ENCODE results near the gene RNU1-2. TPM values are rescaled to one million over a fixed set of nuclear protein-coding genes. Genes with fewer than 3 reads are reported as not detected.

Gene RNU1-2
- under 0.01 TPM in 2 replicates for total RNA-seq

GRCh38 chr1:16895598-16896315 is at the start of gene RNU1-2:
Gene RNU1-2, plus strand, starts transcription at chr1:16895980.

GRCh38 chr1:16921391-16922185 is 25.8 kb downstream of the RNU1-2 start, which contains the start of gene CROCC:
Gene CROCC, plus strand, starts transcription at chr1:16921931. Its CDS starts 88 bp downstream, at chr1:16922019.

Other genes starting within 250 kb of the RNU1-2 start
- under 0.01 TPM in 2 replicates for gene RNU1-3, start 229.0 kb upstream of the RNU1-2 start, total RNA-seq
- under 0.01 TPM in 2 replicates for gene RNU1-4, start 155.5 kb upstream of the RNU1-2 start, total RNA-seq
- gene CROCC, start 26.0 kb downstream of the RNU1-2 start, total RNA-seq: 5.3 and 11.8 TPM in 2 replicates
- 35.5 and 108 TPM in 2 replicates for gene MFAP2, start 84.6 kb downstream of the RNU1-2 start, total RNA-seq
- 12.7 and 61.2 TPM in 2 replicates for gene ATP13A2, start 115.9 kb downstream of the RNU1-2 start, total RNA-seq
- 89.2 and 111 TPM in 2 replicates for gene SDHB, start 158.1 kb downstream of the RNU1-2 start, total RNA-seq
- 1.6 and 2.3 TPM in 2 replicates for gene PADI2, start 223.5 kb downstream of the RNU1-2 start, total RNA-seq